ENCODE data around the gene TTC21A.

GRCh38 chr3:39149059-39149455 lies 41.6 kb downstream of the TTC21A start:
- TF ChIP-seq EZH2 (conservative IDR thresholded peaks at IDR 0.05; ENCODE audit: low read depth, low read length) (no peak), ZBTB7A (CRISPR knock-in tag; IDR thresholded peaks at IDR 0.05) (no peak), KLF13 (CRISPR knock-in tag; IDR thresholded peaks at IDR 0.05) (no peak), ZNF383 (CRISPR knock-in tag; IDR thresholded peaks at IDR 0.05; ENCODE audit: borderline replicate concordance) (no peak), CTCF (CRISPR knock-in tag; IDR thresholded peaks at IDR 0.05) (no peak), HNRNPUL1 (IDR thresholded peaks at IDR 0.05; ENCODE audit: low read depth, low read length) (no peak)
- TF ChIP-seq, protein P1, sequence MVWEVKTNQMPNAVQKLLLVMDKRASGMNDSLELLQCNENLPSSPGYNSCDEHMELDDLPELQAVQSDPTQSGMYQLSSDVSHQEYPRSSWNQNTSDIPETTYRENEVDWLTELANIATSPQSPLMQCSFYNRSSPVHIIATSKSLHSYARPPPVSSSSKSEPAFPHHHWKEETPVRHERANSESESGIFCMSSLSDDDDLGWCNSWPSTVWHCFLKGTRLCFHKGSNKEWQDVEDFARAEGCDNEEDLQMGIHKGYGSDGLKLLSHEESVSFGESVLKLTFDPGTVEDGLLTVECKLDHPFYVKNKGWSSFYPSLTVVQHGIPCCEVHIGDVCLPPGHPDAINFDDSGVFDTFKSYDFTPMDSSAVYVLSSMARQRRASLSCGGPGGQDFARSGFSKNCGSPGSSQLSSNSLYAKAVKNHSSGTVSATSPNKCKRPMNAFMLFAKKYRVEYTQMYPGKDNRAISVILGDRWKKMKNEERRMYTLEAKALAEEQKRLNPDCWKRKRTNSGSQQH (CRISPR knock-in tag; IDR thresholded peaks at IDR 0.05; ENCODE audit: low read depth) = no peak
- TF ChIP-seq, protein P2, sequence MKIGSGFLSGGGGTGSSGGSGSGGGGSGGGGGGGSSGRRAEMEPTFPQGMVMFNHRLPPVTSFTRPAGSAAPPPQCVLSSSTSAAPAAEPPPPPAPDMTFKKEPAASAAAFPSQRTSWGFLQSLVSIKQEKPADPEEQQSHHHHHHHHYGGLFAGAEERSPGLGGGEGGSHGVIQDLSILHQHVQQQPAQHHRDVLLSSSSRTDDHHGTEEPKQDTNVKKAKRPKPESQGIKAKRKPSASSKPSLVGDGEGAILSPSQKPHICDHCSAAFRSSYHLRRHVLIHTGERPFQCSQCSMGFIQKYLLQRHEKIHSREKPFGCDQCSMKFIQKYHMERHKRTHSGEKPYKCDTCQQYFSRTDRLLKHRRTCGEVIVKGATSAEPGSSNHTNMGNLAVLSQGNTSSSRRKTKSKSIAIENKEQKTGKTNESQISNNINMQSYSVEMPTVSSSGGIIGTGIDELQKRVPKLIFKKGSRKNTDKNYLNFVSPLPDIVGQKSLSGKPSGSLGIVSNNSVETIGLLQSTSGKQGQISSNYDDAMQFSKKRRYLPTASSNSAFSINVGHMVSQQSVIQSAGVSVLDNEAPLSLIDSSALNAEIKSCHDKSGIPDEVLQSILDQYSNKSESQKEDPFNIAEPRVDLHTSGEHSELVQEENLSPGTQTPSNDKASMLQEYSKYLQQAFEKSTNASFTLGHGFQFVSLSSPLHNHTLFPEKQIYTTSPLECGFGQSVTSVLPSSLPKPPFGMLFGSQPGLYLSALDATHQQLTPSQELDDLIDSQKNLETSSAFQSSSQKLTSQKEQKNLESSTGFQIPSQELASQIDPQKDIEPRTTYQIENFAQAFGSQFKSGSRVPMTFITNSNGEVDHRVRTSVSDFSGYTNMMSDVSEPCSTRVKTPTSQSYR (CRISPR knock-in tag; IDR thresholded peaks at IDR 0.05; ENCODE audit: borderline replicate concordance) = no peak

Data from HepG2 (cell line).